Right ventricle myocardium superior (tissue), 1 donor: Measurements from ENCODE around the gene TIMM21. TPM values are rescaled to one million over a fixed set of nuclear protein-coding genes. Genes with fewer than 3 reads are reported as not detected.
A peak's percentile ranks its signal among the peaks of the same experiment; 100 is the strongest.

Source experiments
- ATAC-seq: fragments of 200-7000 bp; cut with Tn5 transposase; one replicate; pipeline ENCODE4 v1.9.1; 2020; ENCODE audit warnings: mild to moderate bottlenecking; ENCODE audit not compliant: poor library complexity
- DNase-seq: peaks from one replicate; pipeline ENCODE4 v3.0.0-alpha.2; 2020
- intact Hi-C: fragments of 100-400 bp; cut with DNase I; formaldehyde crosslinking; loops from one replicate; pipeline ENCODE4 v1.11.2; 2022
- long read RNA-seq: library from polyadenylated mRNA; unstranded; transcript quantifications from one replicate; pipeline ENCODE4 v2.0.0, GENCODE V29; 2021
- total RNA-seq: library from RNA; stranded (reverse); fragmentation: NEBNext Ultra II Directional; extraction: Animal tissue kit (Norgen Biotek cat#: 25700); gene quantifications from one replicate; pipeline ENCODE4 v1.2.1, GENCODE V29; 2021
- donor health status: DM: no; HTN: yes; CAD: no; lungs with severe emphysema.

The TIMM21 gene, protein sequence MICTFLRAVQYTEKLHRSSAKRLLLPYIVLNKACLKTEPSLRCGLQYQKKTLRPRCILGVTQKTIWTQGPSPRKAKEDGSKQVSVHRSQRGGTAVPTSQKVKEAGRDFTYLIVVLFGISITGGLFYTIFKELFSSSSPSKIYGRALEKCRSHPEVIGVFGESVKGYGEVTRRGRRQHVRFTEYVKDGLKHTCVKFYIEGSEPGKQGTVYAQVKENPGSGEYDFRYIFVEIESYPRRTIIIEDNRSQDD
- 158 TPM for total RNA-seq
- long read RNA-seq, transcript TIMM21-201 (6 exons, 3,095 nt): major isoform, 137 of 162 reads
- long read RNA-seq, partial matches to known transcripts: 17 of 162 reads
- long read RNA-seq, other reads (novel, unspliced or antisense): 8 of 162 reads

- DNase-seq (peak; percentile 98), ATAC-seq (peak; percentile 97)
- intact Hi-C loops: no loop called here
Observed at GRCh38 chr18:74147779-74148542, at the start of gene TIMM21, which contains the start of gene FBXO15. TIMM21 (plus strand) TSS chr18:74148523; CDS start chr18:74148809, 286 bp downstream. FBXO15 (minus strand) TSS chr18:74147834; CDS start chr18:74147785, 49 bp downstream.

DNA sequence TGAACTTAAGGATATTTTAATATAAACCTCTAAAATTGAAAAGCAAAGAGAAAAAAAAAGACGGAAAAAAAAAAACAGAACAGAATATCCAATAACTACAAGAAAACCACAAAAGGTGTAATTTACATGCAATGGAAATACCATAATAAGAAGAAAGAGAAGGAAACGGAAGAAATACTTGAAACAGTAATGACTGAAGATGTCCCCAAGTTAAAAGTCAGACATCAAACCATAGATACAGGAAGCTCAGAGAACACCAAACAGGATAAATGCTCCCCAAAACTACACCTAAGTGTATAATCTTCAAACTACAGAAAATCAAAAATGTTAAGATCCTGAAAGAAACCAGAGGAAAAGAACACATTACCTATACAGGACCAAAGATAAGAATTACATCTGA, 39.9 kb upstream of the TIMM21 start:
- DNase-seq: no peak
- intact Hi-C loops: no loop called here
- ATAC-seq: no peak

- DNase-seq: no peak
- intact Hi-C loops: loop anchor here (10.0 kb wide), 1 partner anchor 1345 kb away; no protein-coding TSS in a partner anchor
- no peak for ATAC-seq
Observed at GRCh38 chr18:74110149-74110548, 38.2 kb upstream of the TIMM21 start.

GRCh38 chr18:74110976-74111375, 37.3 kb upstream of the TIMM21 start:
- DNase-seq (no peak), ATAC-seq (no peak)

DNA sequence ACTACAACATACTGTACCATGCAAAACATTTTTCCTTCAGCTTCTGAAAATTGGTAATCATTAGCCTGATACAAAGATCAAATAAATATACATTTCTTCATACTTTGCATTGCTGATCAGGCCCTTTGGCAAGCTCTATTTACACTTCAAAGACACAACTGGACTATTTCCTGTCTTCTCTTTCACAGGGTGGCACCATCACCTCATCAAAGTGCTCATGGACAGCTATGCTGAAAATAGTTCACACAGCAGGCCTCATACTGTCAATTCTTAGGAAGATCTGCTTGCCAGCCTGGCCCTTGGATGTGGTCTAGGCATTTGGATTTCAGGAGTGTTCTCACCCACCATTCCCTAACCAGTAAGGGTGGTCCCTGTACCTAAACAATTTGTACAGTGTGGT, 34.6 kb upstream of the TIMM21 start:
- no peak for DNase-seq
- ATAC-seq: no peak
- intact Hi-C loops: loop anchor here (10.0 kb wide), 1 partner anchor 1349 kb away; no protein-coding TSS in a partner anchor

More at GRCh38 chr18:74110976-74111375, 37.3 kb upstream of the TIMM21 start:
- intact Hi-C loops: loop anchor here (10.0 kb wide), 1 partner anchor 1346 kb away; no protein-coding TSS in a partner anchor

DNA sequence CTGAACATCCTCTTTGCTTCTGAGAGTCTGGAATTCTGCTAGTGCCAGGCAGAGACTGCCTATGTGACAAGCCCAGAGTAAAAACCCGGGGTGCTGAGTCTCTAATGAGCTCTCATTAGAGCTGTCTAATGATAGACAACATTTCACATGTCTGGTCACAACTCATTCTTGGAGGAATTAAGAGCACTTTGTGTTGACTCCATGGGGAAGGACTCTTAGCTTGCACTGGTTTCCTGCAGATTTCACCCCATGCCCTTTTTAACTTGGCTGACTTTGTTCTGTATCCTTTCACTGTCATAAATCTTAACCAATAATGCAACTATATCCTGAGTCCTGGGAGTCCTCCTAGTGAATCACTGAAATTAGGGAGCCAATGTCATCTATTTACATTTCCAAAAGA, 34.2 kb upstream of the TIMM21 start:
- intact Hi-C loops: loop anchor here (10.0 kb wide), 1 partner anchor 1349 kb away; no protein-coding TSS in a partner anchor
- DNase-seq: no peak

DNA sequence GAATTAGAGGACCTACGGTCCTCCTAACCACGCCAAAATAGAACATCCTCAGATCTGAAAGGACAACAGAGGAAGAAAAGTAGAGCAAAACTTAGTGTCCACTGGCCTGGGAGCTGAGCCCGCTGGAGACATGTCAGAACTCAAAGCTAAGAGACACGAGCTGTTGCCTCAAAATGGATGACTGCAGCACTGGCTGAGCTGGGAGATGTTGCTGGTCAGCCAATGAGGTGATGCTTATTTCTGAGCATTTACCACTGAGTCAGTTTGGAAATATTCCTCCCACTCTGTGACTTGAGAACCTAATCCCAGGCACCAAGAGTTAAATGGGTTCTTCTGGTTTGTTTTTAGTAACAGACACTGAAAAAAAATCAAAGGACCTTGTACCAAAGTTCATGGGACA, 33.3 kb upstream of the TIMM21 start:
- DNase-seq: no peak
- no peak for ATAC-seq
- intact Hi-C loops: loop anchor here (10.0 kb wide), 1 partner anchor 1350 kb away; no protein-coding TSS in a partner anchor

More for the DNA sequence above, 34.2 kb upstream of the TIMM21 start:
- no peak for ATAC-seq

GRCh38 chr18:74116633-74117554, 31.4 kb upstream of the TIMM21 start:
- ATAC-seq (no peak), DNase-seq (no peak)
- intact Hi-C loops: loop anchor here (10.0 kb wide), 1 partner anchor 1352 kb away; no protein-coding TSS in a partner anchor

DNA sequence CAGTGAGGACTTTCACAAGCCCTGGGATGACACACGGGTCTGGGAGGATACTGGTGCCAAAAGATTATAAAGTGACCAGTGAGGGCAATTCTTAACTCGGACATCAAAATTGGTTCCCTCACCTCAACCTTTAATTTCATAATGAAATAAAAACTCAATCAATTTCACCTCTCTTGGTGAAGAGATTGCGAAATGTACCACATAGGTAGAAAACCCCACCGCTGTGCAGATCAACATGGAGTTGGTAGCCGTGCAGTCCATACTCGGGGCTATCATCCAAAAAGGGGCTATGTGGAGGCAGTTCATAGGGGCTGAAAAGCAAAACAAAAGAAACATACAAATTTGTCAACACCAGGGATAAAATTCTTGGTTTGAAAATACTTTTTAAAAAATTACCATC, 25.1 kb upstream of the TIMM21 start:
- ATAC-seq (no peak), DNase-seq (no peak)
- intact Hi-C loops: no loop called here

DNA sequence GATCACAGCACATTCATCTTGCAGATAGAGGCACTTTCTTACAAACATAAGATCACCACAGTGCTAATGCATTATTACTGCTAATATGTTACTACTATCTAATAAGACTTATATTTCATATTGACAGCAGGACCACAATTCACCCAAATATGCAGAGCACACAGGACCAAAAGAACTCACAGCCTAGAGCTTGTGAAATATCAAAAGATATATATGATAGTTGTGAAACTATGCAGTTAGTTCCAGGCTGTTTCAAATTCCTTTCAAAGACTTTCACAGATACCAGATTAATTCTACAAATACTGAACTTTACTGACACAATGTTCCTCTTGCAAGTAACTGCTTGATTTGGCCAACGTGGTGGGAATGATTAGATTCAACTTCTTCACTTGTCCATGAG, 23.7 kb upstream of the TIMM21 start:
- ATAC-seq (no peak), DNase-seq (no peak)
- intact Hi-C loops: no loop called here

DNA sequence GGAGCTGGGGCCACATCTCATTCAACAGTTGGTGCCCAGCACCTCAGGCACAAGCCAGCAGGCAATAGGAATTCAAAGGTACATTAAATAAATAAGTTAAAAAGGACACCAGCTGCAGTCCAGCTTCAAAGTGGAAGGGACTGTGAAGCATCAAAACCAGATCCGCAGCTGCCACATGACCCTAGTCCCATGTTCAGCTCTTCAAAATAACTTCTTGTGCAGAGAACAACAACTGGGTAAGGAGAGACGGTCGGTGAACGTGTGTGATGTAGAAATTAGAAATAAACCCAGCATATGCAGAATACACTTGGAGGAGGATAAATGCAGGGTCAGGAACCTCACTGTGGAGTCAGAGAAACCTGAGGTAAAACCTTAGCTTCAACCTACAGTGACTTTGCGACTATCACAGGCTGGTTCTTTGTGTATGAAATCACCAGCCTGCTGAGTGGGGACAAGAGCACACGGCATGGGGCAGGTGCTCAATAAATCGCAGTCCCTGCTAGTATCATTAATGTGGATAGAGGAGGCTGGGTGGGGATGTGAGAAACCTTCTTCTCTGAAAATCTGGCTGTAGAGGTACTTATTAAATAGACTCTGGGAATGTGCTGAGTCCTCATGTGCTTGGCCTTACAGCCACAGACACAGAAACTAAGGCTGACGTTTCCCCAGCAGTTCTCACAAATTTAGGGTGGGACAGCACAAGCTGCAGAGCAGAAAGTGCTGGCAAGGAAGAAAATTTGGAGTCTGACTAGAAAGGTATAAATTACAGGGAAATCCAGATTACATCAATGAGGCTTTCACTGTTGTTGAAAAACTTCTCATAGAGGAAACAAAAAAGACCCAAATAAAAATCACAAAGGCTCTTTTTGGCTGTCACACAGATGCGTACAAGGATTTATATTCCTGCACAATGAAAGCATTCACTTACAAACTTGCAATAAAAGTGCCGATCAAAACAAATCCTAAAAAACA, 21.4 kb upstream of the TIMM21 start:
- DNase-seq (no peak), ATAC-seq (peak; percentile 55)
- intact Hi-C loops: no loop called here

DNA sequence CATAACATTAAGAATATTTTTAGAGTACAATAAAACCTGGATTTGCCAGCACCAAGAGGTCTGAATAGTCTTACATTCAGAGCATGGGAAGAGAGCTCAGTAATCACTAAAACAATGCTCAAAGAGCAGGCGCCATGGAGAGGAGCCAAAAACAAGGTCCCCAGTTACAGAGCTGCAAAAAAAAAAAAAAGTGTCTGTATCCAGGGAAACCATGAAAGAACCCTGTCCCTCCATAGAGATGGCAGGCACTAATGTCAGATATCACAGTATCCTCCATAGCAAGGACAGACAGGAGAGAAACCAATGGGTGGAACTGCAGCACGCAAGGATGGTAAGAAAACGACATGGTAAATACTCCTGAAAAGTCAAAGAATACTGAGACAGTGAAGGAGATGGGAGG, 20.2 kb upstream of the TIMM21 start:
- intact Hi-C loops: no loop called here
- DNase-seq (no peak), ATAC-seq (no peak)

DNA sequence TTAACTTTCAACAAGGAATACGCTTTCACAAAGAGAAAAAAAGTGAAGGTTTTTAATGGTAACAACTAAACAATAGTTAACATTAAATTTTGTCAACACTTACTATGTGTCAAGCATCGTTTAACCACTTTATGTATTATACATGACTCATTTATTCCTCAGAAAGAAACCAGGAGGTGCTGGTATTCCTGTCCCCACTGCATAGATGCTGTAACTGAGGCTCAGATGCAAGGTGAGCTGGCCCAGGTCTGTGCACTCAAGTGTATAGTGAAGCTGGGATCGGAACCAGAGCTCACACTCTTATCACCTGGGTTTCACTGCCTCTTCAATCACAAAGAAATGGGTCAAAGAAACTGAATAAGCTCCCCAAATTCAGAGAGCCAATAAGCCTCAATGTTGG, 17.2 kb upstream of the TIMM21 start:
- intact Hi-C loops: no loop called here
- no peak for ATAC-seq
- no peak for DNase-seq

GRCh38 chr18:74132201-74132600, 16.1 kb upstream of the TIMM21 start:
- DNase-seq (no peak), ATAC-seq (no peak)
- intact Hi-C loops: no loop called here

- intact Hi-C loops: no loop called here
- no peak for ATAC-seq
- DNase-seq: no peak
Observed at GRCh38 chr18:74137920-74138538, 10.3 kb upstream of the TIMM21 start.

DNA sequence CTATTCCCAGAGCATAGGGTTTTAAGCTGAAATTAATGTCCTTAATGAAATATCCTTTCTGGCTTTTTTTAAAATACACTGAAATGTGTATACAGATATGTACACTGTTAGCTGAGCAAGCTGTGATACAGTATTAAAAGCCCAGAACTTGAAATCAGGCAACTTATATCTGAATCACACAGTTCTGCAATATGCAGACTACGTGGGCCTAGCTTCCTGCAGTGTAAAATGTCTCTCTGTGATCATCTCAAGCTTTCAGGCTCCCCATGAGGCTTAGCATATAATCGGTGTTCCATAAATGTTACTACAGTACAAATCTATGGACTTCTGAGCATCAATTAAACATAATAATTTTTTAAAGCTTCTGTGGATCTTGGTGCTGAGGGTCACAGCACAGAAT, 8.9 kb upstream of the TIMM21 start:
- intact Hi-C loops: no loop called here
- ATAC-seq (no peak), DNase-seq (no peak)

- DNase-seq (no peak), ATAC-seq (no peak)
- intact Hi-C loops: no loop called here
Observed at GRCh38 chr18:74139888-74140287, 8.4 kb upstream of the TIMM21 start.
